Endothelial cell (in vitro differentiated cells): ENCODE data around the gene OR10D3. TPM values are rescaled to one million over a fixed set of nuclear protein-coding genes. Genes with fewer than 3 reads are reported as not detected.
A peak's percentile ranks its signal among the peaks of the same experiment; 100 is the strongest.

Experiments
- DNase-seq: peaks from one replicate; pipeline ENCODE4 v3.0.0; 2021; ENCODE audit warnings: low spot score
- H3K27ac Mint-ChIP-seq: one replicate; pipeline ENCODE4 v1.8.0; 2021; ENCODE audit warnings: mixed read lengths, inconsistent platforms; ENCODE audit not compliant: unreplicated experiment
- H3K27me3 Mint-ChIP-seq: one replicate; pipeline ENCODE4 v1.8.0; 2021; ENCODE audit warnings: mild to moderate bottlenecking, moderate library complexity, mixed read lengths, inconsistent platforms; ENCODE audit not compliant: unreplicated experiment
- H3K36me3 Mint-ChIP-seq: one replicate; pipeline ENCODE4 v1.8.0; 2021; ENCODE audit warnings: mild to moderate bottlenecking, low read depth, mixed read lengths, inconsistent platforms; ENCODE audit not compliant: unreplicated experiment
- H3K4me1 Mint-ChIP-seq: one replicate; pipeline ENCODE4 v1.8.0; 2021; ENCODE audit warnings: mild to moderate bottlenecking, mixed read lengths, inconsistent platforms; ENCODE audit not compliant: unreplicated experiment
- H3K4me3 Mint-ChIP-seq: one replicate; pipeline ENCODE4 v1.8.0; 2021; ENCODE audit warnings: mild to moderate bottlenecking, mixed read lengths, inconsistent platforms; ENCODE audit not compliant: unreplicated experiment
- H3K9me3 Mint-ChIP-seq: one replicate; pipeline ENCODE4 v1.8.0; 2021; ENCODE audit warnings: mixed read lengths, inconsistent platforms; ENCODE audit not compliant: unreplicated experiment
- CTCF ChIP-seq: fragments of 200-600 bp; sonication (generic); IDR thresholded peaks from one replicate; pipeline ENCODE4 v1.5.0; 2021; ENCODE audit warnings: antibody characterized with exemption; ENCODE audit not compliant: unreplicated experiment
- total RNA-seq: library from RNA; stranded (reverse); fragmentation: NEBNext Ultra II Directional; extraction: Animal tissue kit (Norgen Biotek cat#: 25700); gene quantifications from one replicate; pipeline ENCODE4 v1.2.1, GENCODE V29; 2021; ENCODE audit not compliant: unreplicated experiment

The OR10D3 gene
- total RNA-seq, 1 donor from 2014 or later = 0.67 TPM

GRCh38 chr11:124176925-124177715 is 6.0 kb upstream of the OR10D3 start:
- TF ChIP-seq CTCF = no peak
- DNase-seq = no peak
- Mint-ChIP-seq H3K36me3 (no peaks in the 10 kb centered on the region), H3K4me3 (no peak overlapping the region), H3K27me3 (no peaks in the 10 kb centered on the region), H3K9me3 (no peaks in the 10 kb centered on the region), H3K27ac (no peak overlapping the region), H3K4me1 (peaks cover 9% of the 10 kb centered on the region)

- Mint-ChIP-seq H3K36me3 (no peaks in the 10 kb centered on the region), H3K27ac (no peak overlapping the region), H3K27me3 (no peaks in the 10 kb centered on the region), H3K4me3 (no peak overlapping the region), H3K9me3 (no peaks in the 10 kb centered on the region), H3K4me1 (peaks cover 3% of the 10 kb centered on the region)
- no peak for DNase-seq
- no peak for TF ChIP-seq CTCF
Measured at GRCh38 chr11:124179310-124179709, 3.8 kb upstream of the OR10D3 start.

GRCh38 chr11:124190298-124191139 is 7.4 kb downstream of the OR10D3 start:
- H3K27ac Mint-ChIP-seq = peak overlapping the region; percentile 84
- H3K4me1 Mint-ChIP-seq = peaks cover 46% of the 10 kb centered on the region
- DNase-seq = peak; percentile 18
- H3K4me3 Mint-ChIP-seq = no peak overlapping the region
- H3K36me3 Mint-ChIP-seq = no peaks in the 10 kb centered on the region
- TF ChIP-seq CTCF = no peak
- peaks cover 5% of the 10 kb centered on the region for H3K27me3 Mint-ChIP-seq
- H3K9me3 Mint-ChIP-seq = no peaks in the 10 kb centered on the region

GRCh38 chr11:124193221-124194010 is 10.3 kb downstream of the OR10D3 start:
- peaks cover 2% of the 10 kb centered on the region for H3K27me3 Mint-ChIP-seq
- no peak for TF ChIP-seq CTCF
- H3K9me3 Mint-ChIP-seq = no peaks in the 10 kb centered on the region
- DNase-seq = no peak
- H3K27ac Mint-ChIP-seq = no peak overlapping the region
- H3K36me3 Mint-ChIP-seq = no peaks in the 10 kb centered on the region
- H3K4me3 Mint-ChIP-seq = no peak overlapping the region
- peaks cover 38% of the 10 kb centered on the region for H3K4me1 Mint-ChIP-seq
